ENCODE measurements around the gene RNF151.

RNF151 gene

GRCh38 chr16:1976216-1976520 is 9.5 kb downstream of the RNF151 start:
- no peak for DNase-seq (ENCODE audit: low read depth in 4 of 4, low spot score in 1 of 4)

GRCh38 chr16:1976951-1977874 is 10.6 kb downstream of the RNF151 start:
- no peak for DNase-seq (ENCODE audit: low read depth in 4 of 4, low spot score in 1 of 4)

- no peak for DNase-seq (ENCODE audit: low read depth in 4 of 4, low spot score in 1 of 4)
These were observed 11.2 kb downstream of the RNF151 start for GRCh38 chr16:1977875-1978268.

- no peak for DNase-seq (ENCODE audit: low read depth in 4 of 4, low spot score in 1 of 4)
These were observed 11.9 kb downstream of the RNF151 start for GRCh38 chr16:1978476-1979120.

GRCh38 chr16:1979271-1980029 is 12.8 kb downstream of the RNF151 start:
- DNase-seq (ENCODE audit: low read depth in 4 of 4, low spot score in 1 of 4): no peak

- DNase-seq (ENCODE audit: low read depth in 4 of 4, low spot score in 1 of 4): no peak
These were observed 13.5 kb downstream of the RNF151 start for GRCh38 chr16:1980030-1980769.

- no peak for DNase-seq (ENCODE audit: low read depth in 4 of 4, low spot score in 1 of 4)
These were observed 14.1 kb downstream of the RNF151 start for GRCh38 chr16:1980770-1981087.

GRCh38 chr16:1981398-1981836 is 14.8 kb downstream of the RNF151 start, which contains the start of gene NOXO1:
TSS of gene NOXO1 (minus strand) at chr16:1981469. CDS start at chr16:1981179, 290 bp downstream.
- DNase-seq (ENCODE audit: low read depth in 4 of 4, low spot score in 1 of 4): no peak

GRCh38 chr16:1982013-1982433 is 15.4 kb downstream of the RNF151 start:
- DNase-seq (ENCODE audit: low read depth in 4 of 4, low spot score in 1 of 4): no peak

- no peak for DNase-seq (ENCODE audit: low read depth in 4 of 4, low spot score in 1 of 4)
These were observed 16.4 kb downstream of the RNF151 start for GRCh38 chr16:1982991-1983543.

GRCh38 chr16:1983544-1984346 is 17.1 kb downstream of the RNF151 start, which contains the start of gene GFER:
TSS of gene GFER (plus strand) at chr16:1984193. CDS start at chr16:1984219, 26 bp downstream.
- DNase-seq (ENCODE audit: low read depth in 4 of 4, low spot score in 1 of 4): peak in 1 of 4 experiments; percentile 76

- DNase-seq (ENCODE audit: low read depth in 4 of 4, low spot score in 1 of 4): no peak
These were observed 17.9 kb downstream of the RNF151 start for GRCh38 chr16:1984347-1985225.

- no peak for DNase-seq (ENCODE audit: low read depth in 4 of 4, low spot score in 1 of 4)
These were observed 19.0 kb downstream of the RNF151 start for GRCh38 chr16:1985466-1986150.

- no peak for DNase-seq (ENCODE audit: low read depth in 4 of 4, low spot score in 1 of 4)
These were observed 20.5 kb downstream of the RNF151 start for GRCh38 chr16:1987198-1987597.

GRCh38 chr16:1989209-1990100 is 22.8 kb downstream of the RNF151 start, which contains the start of gene SYNGR3:
TSS of gene SYNGR3 (plus strand) at chr16:1989970. CDS start at chr16:1990103, 133 bp downstream.
- DNase-seq (ENCODE audit: low read depth in 4 of 4, low spot score in 1 of 4): no peak

- no peak for DNase-seq (ENCODE audit: low read depth in 4 of 4, low spot score in 1 of 4)
These were observed 23.4 kb downstream of the RNF151 start for GRCh38 chr16:1990101-1990350.

GRCh38 chr16:1990351-1991134 is 23.9 kb downstream of the RNF151 start:
- no peak for DNase-seq (ENCODE audit: low read depth in 4 of 4, low spot score in 1 of 4)

Data from stimulated activated CD4-positive, alpha-beta T cell treated with anti-CD3 and anti-CD28 coated beads, Interleukin-1b, Interleukin-23, amount 100 ng/mL, for 24 hours (primary cell).